Measurements from ENCODE around the gene CYP2S1.

Gene CYP2S1

DNA sequence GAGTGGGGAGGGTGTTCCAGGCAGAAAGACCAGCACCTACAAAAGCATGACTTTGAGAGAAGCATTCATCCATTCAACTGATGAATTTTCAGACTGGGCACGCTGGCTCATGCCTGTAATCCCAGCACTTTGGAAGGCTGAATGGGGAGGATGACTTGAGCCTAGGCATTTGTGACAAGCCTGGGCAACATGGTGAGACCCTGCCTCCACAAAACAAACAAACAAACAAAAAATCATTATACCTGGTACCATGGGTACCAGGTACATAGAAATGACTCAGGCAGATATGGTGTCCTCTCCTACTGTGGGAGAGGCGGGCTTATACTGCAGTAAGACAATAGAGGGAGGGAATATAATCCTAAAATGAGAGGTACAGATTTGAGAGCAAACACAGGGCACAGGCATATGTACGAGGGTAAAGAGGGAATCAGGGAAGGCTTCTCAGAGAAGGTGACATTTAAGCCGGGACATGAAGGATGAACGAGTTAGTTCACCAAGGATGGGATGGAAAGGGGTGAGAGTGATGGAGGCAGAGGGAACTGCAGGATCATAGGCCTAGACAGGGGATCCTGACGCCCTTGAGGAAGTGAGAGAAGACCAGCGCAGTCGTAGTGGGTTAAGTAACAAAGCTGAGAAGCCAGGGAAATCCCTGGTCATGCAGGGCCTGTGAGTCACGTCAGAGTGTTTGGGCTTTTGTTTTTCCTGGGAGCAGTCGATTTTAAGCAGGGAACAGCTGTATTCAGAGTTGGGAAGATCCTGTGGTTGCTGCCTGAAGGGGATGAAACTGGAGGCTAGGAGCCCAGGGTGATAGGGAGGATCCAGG is 2.9 kb downstream of the CYP2S1 start:
- DNase-seq: no peak

DNA sequence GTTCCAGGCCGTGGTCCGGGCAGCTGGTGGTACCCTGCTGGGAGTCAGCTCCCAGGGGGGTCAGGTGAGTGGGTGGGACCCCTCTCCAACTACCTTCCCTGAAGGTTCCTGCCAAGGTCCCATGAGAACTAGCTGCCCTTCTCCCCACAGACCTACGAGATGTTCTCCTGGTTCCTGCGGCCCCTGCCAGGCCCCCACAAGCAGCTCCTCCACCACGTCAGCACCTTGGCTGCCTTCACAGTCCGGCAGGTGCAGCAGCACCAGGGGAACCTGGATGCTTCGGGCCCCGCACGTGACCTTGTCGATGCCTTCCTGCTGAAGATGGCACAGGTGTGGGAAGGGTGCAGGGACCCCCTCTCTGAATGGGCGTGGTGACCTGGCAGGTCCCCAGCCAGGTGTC is 5.5 kb downstream of the CYP2S1 start:
- DNase-seq: no peak

DNA sequence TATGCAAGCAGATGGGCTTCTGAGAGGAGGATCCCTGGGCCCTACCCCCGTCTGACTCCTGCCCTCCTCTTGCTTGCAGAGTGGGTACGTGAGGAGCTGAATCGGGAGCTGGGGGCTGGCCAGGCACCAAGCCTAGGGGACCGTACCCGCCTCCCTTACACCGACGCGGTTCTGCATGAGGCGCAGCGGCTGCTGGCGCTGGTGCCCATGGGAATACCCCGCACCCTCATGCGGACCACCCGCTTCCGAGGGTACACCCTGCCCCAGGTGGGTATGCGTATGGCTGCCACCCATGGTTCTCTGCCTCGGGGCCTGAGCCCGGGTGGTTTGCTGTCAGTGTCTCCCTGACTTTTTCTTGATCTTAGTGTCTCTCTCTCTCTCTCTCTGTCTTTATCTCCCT is 10.4 kb downstream of the CYP2S1 start:
- no peak for DNase-seq

DNA sequence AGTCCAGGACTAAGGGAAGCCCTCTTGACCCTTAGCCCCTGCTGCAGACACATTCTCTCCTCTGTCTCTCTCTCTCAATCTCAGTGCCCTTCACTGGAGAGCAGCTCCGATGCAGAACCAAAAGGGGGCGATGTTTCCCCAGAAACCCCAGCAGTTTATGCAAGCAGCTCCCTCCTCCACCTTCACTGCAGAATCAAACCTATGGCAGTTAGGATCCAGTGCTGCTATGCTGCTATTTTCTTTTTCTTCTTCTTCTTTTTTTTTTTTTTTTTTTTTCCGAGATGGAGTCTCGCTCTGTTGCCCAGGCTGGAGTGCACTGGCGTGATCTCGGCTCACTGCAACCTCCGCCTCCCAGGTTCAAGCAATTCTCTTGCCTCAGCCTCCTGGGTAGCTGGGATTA is 11.3 kb downstream of the CYP2S1 start:
- DNase-seq: peak; percentile 73

DNA sequence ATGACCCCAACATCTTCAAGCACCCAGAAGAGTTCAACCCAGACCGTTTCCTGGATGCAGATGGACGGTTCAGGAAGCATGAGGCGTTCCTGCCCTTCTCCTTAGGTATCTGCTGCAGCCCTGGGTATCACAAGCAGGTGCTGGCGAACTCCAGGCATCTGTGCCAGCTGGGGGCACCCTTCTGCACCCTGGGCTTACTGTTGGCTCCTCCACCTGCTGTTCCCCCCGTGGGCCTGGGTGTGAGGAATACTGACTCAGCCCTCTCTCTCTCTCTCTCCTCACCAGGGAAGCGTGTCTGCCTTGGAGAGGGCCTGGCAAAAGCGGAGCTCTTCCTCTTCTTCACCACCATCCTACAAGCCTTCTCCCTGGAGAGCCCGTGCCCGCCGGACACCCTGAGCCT is 13.0 kb downstream of the CYP2S1 start:
- no peak for DNase-seq

DNA sequence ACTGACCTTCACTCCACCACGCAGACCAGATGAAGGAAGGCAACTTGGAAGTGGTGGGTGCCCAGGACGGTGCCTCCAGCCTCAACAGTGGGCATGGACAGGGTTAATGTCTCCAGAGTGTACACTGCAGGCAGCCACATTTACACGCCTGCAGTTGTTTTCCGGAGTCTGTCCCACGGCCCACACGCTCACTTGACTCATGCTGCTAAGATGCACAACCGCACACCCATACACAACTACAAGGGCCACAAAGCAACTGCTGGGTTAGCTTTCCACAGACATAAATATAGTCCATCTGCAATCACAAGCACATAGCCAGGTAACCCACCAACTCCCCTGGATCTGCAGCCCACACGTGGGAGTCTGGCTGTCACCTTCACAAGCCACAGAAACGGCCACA is 13.4 kb downstream of the CYP2S1 start:
- DNase-seq: no peak

DNA sequence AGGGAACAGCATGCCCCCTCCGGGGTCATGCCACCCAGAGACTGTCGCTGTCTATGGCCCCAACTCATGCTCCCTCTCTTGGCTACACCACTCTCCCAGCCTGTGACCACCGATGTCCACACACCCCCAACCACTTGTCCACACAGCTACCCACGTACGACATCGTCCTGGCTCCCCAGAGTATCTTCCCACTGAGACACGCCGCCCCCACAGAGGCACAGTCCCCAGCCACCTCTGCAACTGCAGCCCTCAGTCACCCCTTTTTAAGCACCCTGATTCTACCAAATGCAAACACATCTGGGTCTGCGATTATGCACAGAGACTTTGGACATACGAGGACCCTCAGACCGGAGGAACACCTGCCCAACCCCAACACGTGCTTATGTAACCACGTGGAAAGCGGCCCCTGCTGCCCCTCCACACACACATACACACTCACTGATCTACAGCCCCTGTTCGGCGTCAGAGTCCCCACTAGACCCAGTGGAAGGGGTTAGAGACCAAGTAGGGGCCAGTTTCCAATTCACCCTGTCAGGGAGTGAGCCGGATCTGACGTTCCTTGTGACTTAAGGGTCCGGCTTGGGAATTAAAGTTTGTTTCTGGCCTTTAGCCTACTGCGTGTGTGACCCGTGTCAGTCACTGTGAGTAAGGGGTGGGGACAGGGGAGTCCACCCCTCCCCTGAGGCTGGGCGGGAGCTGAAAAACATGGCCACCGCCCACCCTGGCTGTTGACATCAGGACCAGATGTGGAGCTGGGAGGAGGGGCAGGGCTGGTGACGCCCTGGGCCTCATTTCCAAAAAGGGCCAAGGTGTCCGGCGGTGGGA is 14.1 kb downstream of the CYP2S1 start:
- no peak for DNase-seq

DNA sequence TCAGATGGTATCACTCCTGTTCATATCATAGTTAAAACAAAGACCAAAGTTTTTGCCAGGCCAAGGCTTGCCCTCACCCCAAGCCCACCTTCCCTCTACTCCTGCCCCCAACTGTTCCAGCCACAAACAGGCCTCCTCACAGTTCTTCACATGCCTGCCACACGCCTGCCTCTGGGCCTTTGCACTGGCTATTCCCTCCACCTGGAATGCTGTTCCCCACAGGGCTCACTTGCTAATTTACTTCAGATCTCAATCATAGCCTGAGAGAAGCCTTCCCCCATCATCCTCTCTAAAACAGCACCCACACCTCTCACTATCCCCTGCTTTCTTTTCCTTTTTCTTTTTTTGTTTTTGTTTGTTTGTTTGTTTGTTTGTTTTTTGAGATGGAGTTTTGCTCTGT is 21.1 kb downstream of the CYP2S1 start:
- no peak for DNase-seq

DNA sequence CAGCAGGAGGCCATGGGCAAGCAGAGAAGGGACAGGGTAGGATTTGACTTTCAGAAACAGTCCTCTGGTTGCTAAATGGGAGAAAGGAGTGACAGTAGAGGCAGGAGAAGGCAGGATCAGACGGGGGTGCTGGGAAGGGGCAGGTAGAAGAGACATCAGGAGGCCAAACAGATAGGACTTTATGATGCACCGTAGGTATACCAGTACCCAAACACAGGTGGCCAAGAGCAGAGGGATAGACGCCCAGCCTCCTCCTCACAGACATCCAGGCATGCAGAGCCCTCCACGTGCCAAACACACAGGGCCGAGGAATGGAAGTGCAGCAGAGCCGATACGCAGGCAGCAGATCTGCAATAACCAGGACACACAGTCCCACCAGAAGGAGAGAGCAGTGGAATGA is 24.7 kb downstream of the CYP2S1 start:
- no peak for DNase-seq

DNA sequence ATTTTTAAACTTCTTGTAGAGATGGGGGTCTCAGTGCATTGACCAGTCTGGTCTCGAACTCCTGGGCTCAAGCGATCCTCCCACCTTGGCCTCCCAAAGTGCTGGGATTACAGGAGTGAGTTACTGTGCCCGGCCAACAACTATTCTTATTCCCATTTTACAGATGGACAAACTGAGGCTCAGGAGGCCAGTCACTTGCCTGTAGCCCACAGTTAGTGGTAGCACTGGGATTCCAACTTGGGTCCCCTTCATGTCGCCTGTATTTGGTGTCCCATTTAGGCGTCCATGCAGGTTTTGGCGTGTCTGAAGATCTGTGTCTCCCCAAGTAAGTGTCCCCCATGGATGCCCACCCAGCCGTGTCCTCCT is 25.2 kb downstream of the CYP2S1 start:
- no peak for DNase-seq

DNA sequence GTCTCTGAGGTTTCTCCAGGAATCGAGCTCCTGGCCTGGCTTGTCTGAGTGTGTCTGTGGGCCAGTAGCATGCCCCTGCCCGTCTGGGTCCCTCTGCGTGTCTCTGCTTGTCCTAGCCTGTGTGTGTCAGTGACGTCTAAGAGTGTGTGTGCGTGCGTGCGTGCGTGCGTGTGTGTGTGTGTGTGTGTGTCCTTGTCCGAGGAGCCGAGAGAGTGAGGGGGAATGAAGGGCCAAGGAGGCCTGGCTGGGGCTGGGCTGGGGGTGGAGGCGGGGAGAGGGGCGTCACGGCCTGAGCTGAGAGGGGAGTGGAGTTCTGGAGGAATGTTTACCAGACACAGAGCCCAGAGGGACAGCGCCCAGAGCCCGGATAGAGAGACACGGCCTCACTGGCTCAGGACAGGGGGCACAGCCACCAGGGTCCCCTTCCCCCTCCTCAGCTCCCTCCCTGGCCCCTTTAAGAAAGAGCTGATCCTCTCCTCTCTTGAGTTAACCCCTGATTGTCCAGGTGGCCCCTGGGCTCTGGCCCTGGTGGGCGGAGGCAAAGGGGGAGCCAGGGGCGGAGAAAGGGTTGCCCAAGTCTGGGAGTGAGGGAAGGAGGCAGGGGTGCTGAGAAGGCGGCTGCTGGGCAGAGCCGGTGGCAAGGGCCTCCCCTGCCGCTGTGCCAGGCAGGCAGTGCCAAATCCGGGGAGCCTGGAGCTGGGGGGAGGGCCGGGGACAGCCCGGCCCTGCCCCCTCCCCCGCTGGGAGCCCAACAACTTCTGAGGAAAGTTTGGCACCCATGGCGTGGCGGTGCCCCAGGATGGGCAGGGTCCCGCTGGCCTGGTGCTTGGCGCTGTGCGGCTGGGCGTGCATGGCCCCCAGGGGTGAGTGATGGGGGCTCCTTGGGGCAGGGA is 25.8 kb downstream of the CYP2S1 start, which contains the start of gene AXL:
AXL (plus strand) TSS at position 609 of the 893 bp plus-strand sequence; CDS start at position 779, 170 bp downstream.
- no peak for DNase-seq

DNA sequence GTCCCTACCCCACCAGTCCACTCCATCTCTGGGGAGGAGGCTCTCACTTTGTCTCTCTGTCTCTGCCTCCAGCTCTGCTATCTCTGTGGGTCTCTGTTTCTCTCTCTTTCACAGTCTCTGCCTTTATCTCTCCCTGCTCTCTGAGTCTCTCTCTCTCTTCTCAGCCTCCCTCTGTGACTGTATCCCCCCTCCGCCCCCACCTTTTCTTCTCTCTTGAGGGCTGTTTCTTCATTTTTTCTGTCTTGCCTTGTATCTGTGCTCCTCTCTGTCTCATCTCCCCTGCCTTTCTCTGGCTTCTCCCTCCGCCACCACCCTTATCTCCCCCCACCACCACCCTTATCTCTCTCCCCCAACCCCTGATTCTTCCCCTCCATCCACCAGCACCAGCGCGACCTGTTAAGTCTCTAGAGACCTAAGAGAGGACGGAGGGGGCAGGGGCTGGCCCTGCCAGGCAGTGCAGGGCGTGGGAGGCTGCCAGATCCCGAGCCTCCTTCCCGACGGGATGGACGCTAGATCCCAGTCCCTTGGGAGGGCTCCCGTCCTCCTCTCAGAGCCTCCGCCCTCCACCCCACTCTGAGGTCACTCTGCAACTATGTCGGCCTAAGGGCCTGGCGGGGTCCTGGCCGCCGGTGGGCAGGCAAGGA is 27.0 kb downstream of the CYP2S1 start:
- no peak for DNase-seq

DNA sequence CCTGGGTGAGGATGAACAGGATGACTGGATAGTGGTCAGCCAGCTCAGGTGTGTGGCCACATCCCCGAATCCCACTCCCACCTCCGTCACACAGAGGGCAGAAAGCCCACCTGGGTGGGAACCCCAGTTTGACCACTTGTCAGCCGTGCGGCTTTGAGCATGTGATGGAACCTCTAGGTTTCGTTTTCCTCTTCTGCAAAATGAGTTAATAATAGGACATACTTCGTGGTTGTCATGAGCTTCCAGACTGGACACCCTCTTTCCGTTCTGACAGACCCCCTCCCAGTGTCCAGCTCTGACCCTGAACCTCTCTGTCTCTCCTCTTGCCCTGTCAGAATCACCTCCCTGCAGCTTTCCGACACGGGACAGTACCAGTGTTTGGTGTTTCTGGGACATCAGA is 27.8 kb downstream of the CYP2S1 start:
- DNase-seq: no peak

DNA sequence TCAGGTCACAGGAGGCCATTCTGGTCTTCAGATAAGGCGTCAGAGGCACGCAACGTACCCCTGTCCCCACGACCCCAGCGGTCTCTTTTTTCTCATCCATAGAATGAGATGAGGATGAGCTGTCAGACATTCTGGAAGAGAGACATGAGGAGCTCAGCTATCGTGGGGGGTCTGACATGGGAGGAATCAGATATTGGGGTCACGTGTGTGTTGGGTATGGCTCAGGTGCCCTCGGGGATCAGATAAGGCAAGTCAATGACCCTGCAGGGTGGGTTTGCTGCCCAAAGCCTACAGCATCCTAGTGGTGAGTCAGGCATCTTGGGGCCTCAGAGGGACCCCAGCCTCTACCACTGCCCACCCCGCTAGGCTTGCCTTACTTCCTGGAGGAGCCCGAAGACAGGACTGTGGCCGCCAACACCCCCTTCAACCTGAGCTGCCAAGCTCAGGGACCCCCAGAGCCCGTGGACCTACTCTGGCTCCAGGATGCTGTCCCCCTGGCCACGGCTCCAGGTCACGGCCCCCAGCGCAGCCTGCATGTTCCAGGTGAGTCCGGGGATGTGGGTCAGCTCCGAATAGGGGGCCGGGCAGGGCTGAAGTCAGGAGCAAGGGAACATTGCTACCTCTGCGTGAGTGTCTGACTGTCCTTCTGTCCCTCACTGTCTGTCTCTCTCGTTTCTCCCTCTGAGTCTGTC is 28.6 kb downstream of the CYP2S1 start:
- no peak for DNase-seq

DNA sequence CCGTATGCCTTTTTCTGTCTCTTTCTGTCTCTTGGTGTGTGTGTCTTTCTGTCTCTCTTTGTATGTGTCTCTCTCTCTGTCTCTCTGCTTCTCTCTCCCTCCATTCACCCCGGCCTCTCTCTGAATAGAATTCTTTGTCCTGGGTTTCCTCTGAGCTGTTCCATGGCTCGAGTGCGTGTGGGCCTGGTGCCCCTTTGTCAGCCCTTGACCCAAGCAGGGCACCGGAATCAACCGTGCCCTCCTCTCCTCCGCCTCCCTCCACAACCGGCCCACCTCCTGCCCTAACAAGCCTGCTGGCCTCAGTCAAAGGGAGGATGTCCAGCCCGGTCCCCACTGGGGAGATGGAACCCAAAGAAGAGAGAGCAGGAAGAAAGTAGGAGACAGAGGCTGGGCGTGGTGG is 29.2 kb downstream of the CYP2S1 start:
- DNase-seq: no peak

DNA sequence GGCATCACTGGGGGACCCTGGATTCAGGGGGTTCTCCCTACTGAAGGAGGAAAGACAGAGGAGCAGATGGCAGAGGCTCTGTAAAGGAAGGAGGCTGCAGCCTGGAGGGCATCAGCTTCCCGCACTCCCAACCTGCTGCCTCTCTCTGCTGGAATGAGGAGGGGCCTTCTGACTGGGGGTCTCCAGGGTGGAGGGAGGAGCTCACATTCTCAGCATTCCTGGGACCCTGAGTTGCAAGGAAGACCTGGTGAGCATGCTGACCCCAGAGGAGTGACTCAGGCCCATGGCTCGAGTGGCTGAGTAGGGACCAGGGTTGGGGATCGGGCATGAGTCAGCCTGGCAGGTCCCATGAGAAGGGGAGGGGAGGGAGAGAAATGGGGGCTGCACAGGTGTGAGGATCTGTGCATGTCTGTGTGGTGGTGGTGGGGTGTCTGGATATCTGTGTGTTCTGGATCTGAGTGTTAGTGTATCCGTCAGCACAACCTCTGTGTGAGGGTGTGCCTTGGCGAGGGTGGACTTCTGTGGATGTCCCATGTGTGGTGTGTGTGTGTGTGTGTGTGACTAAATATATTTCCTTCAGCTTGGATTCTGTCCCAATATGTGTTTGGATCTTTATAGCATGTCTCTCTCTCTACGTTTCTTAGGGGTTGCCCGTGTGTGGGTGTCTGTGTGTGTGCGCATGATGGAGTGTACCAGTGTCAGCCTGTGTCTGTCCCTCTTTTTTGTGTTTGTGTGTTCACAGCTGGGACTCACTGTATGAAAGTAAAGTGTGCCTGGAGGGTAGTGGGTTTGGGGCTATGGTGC is 30.6 kb downstream of the CYP2S1 start:
- no peak for DNase-seq

DNA sequence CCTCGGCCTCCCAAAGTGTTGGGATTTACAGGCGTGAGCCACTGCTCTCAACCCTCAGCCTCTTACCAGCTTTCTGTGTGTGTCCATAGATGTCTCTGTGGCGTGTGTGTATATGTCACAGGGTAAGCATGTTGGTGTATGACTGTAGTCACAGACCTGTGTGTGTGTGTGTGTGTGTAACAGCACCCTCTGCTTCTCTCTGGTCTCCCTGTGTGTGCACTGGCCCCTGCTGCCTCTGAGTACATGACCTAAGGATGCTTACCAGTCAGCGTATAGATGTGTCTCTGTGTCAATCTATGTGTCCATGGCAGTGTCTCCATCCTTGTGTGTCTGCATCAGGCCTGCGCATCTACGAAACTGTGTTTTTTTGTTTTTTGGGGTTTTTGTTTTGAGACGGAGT is 31.6 kb downstream of the CYP2S1 start:
- DNase-seq: no peak

DNA sequence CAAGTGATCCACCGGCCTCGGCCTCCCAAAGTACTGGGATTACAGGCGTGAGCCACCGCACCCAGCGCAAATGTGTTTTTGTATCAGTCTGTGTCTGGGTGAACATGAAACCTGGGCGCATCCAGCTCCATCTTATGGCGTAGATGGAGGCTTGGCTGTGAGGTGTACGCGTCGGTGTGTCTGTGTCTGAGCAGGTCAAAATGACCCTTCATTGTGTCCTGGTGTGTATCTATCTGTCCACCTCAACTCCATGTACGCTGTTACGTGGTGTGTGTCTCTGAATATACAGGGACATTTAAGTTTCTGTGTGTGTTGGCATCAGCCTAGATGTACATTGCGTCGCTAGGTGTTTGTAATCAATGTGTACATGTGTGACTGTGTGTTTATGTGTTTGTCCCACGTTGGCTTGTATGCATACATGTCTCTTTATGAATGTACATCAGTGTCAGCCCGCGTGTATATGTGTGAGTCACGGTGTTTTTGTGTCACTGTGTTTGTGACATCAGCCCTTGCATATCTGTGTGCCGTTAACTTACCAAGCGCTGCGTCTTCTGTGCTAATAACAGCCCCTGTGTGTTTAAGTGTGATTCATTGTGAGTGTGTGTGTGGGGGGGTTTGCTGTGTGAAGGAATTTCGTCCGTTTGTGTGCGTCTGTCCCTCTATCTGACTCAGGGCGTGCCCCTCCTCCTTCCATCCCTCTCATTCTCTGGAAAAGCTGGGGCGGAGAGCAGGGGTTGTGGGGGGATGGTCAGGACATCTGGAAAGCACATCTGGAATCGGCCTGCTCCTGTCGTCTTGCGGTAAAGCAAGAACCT is 32.4 kb downstream of the CYP2S1 start:
- peak; percentile 12 for DNase-seq

DNA sequence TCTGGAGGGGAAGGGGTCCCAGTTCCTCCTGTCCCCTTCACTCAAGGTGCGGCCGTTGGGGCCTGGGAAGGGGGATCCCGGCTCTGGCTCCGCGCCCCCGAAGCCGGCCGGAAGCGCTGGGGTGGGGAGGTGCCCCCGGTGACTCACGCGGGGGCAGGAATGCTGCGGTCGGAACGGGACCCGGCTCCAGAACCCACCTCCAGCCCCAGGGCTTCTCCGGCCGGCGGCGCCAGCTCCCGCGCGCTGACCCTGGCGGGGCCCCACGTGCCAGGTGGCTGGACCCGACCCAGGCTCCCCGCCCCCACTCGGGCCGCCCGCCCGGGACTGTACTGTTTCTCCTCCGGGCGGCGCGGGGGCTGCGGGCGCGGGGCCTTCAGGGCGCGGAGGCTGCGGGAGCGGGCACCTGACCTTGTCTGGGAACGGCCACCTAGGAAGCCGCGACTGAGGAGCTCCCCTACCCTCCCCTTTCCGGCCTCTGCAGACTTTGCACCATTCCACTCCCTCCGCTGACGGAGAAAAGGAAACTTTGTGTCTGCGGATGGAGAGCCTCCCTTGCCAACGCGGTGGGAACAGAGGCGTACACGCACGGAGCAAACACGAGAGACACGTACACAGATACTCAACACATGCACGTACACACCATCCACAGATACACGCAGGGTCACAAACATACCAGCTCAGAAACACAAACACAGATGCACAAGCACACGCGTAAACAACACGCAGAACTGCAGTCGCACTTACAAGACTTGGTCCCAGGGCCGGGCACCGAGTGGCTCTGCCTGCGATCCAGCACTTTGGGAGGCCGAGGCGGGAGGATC is 33.2 kb downstream of the CYP2S1 start:
- DNase-seq: peak; percentile 25
